Vagina (tissue), 2 donors: ENCODE measurements around the gene WIPF2. TPM values are rescaled to one million over a fixed set of nuclear protein-coding genes. Genes with fewer than 3 reads are reported as not detected.
A peak's percentile ranks its signal among the peaks of the same experiment; 100 is the strongest.

ENCODE experiments used
- DNase-seq, 2 donors: peaks; one replicate each; pipeline ENCODE4 v3.0.0-alpha.2; 2017; ENCODE audit errors: extremely low spot score in 2 of 2
- H3K27ac ChIP-seq: fragments of 200-600 bp; sonication (generic); one replicate; pipeline ENCODE4 v1.5.1; 2019
- H3K27me3 ChIP-seq: fragments of 200-600 bp; sonication (generic); one replicate; pipeline ENCODE4 v1.5.1; 2019
- H3K36me3 ChIP-seq, 2 donors: fragments of 200-600 bp; sonication (generic); one replicate each; pipeline ENCODE4 v1.5.1; 2017 to 2019
- H3K4me1 ChIP-seq: fragments of 200-600 bp; sonication (generic); one replicate; pipeline ENCODE4 v1.5.1; 2019
- H3K4me3 ChIP-seq, 2 donors: fragments of 200-600 bp; sonication (generic); 1 replicate in 1 of 2; 2 replicates in 1 of 2; pipeline ENCODE4 v1.5.1; 2016 to 2019
- H3K9me3 ChIP-seq: fragments of 200-600 bp; sonication (generic); one replicate; pipeline ENCODE4 v1.5.1; 2019
- CTCF ChIP-seq, 3 experiments: fragments of 450-650 bp in 2 of 3; fragments of 200-600 bp in 1 of 3; sonication (generic) in 1 of 3; IDR thresholded peaks; one replicate each; pipeline ENCODE4 v1.5.1; 2017 to 2019; ENCODE audit warnings: antibody characterized with exemption in 3 of 3, mild to moderate bottlenecking in 2 of 3, moderate library complexity in 2 of 3
- POLR2A ChIP-seq, 2 donors: fragments of 450-650 bp; IDR thresholded peaks; one replicate each; pipeline ENCODE4 v1.6.1; 2017; ENCODE audit warnings: antibody characterized with exemption in 2 of 2, mild to moderate bottlenecking in 2 of 2, moderate library complexity in 2 of 2
- POLR2AphosphoS5 ChIP-seq, 2 donors: sonication (generic); formaldehyde crosslinking; IDR thresholded peaks; one replicate each; pipeline ENCODE4 v1.9.0; 2017; ENCODE audit warnings: antibody characterized with exemption in 2 of 2, mild to moderate bottlenecking in 2 of 2, low read depth in 1 of 2; ENCODE audit not compliant: insufficient read depth in 1 of 2
- intact Hi-C: fragments of 100-400 bp; cut with DNase I; formaldehyde crosslinking; loops from one replicate; pipeline ENCODE4 v1.15.1; 2023
- total RNA-seq: library from RNA; depleted of rRNA; stranded (reverse); fragments of >200 nt; gene quantifications from one replicate; pipeline ENCODE4 v1.2.3, GENCODE V29; 2016

Gene WIPF2
- total RNA-seq, 1 donor from 2014 or later = 10.6 TPM

- Histone ChIP-seq H3K27me3 (no peaks in the 10 kb centered on the region), H3K27ac (peak overlapping the region; percentile 42), H3K4me1 (peaks cover 17% of the 10 kb centered on the region), H3K9me3 (no peaks in the 10 kb centered on the region), H3K4me3 (no peak overlapping the region), H3K36me3 (no peaks in the 10 kb centered on the region)
- DNase-seq = no peak
- intact Hi-C loops = no loop called here
- TF ChIP-seq POLR2A (IDR thresholded peaks at IDR 0.05) (no peak), CTCF (IDR thresholded peaks at IDR 0.05) (peak; percentile 44 to 57 (median 46)), POLR2AphosphoS5 (IDR thresholded peaks at IDR 0.05; ENCODE audit: insufficient read depth in 1 of 2, low read depth in 1 of 2) (peak in 1 of 2 donors; percentile 62)
Observed at GRCh38 chr17:40290629-40291280, 71.7 kb downstream of the WIPF2 start.

- TF ChIP-seq POLR2A (IDR thresholded peaks at IDR 0.05) (no peak), POLR2AphosphoS5 (IDR thresholded peaks at IDR 0.05; ENCODE audit: insufficient read depth in 1 of 2, low read depth in 1 of 2) (no peak), CTCF (IDR thresholded peaks at IDR 0.05) (no peak)
- no peaks in the 10 kb centered on the region for H3K27me3 ChIP-seq
- no peak overlapping the region for H3K4me3 ChIP-seq
- no peaks in the 10 kb centered on the region for H3K9me3 ChIP-seq
- peaks cover 17% of the 10 kb centered on the region for H3K4me1 ChIP-seq
- no peak for DNase-seq
- intact Hi-C loops = no loop called here
- H3K27ac ChIP-seq = no peak overlapping the region
- H3K36me3 ChIP-seq = no peaks in the 10 kb centered on the region
Observed at GRCh38 chr17:40291281-40291664, 72.2 kb downstream of the WIPF2 start.

- DNase-seq = no peak
- Histone ChIP-seq H3K9me3 (no peaks in the 10 kb centered on the region), H3K4me3 (no peak overlapping the region), H3K27ac (peak overlapping the region; percentile 33), H3K27me3 (no peaks in the 10 kb centered on the region), H3K4me1 (peaks cover 11% of the 10 kb centered on the region), H3K36me3 (no peaks in the 10 kb centered on the region)
- no peak for TF ChIP-seq CTCF (IDR thresholded peaks at IDR 0.05)
- peak in 1 of 2 donors; percentile 52 for TF ChIP-seq POLR2AphosphoS5 (IDR thresholded peaks at IDR 0.05; ENCODE audit: insufficient read depth in 1 of 2, low read depth in 1 of 2)
- no peak for TF ChIP-seq POLR2A (IDR thresholded peaks at IDR 0.05)
- intact Hi-C loops = no loop called here
Observed at GRCh38 chr17:40293363-40293762, 74.3 kb downstream of the WIPF2 start.

GRCh38 chr17:40295488-40296436, 76.7 kb downstream of the WIPF2 start:
- H3K36me3 ChIP-seq = no peaks in the 10 kb centered on the region
- H3K9me3 ChIP-seq = no peaks in the 10 kb centered on the region
- H3K4me3 ChIP-seq = no peak overlapping the region
- H3K4me1 ChIP-seq = peaks cover 12% of the 10 kb centered on the region
- DNase-seq = no peak
- TF ChIP-seq CTCF (IDR thresholded peaks at IDR 0.05) (no peak), POLR2A (IDR thresholded peaks at IDR 0.05) (no peak), POLR2AphosphoS5 (IDR thresholded peaks at IDR 0.05; ENCODE audit: insufficient read depth in 1 of 2, low read depth in 1 of 2) (no peak)
- H3K27me3 ChIP-seq = no peaks in the 10 kb centered on the region
- no peak overlapping the region for H3K27ac ChIP-seq
- intact Hi-C loops = no loop called here
